ENCODE results near the gene BATF2. TPM values are rescaled to one million over a fixed set of nuclear protein-coding genes. Genes with fewer than 3 reads are reported as not detected.

Gene BATF2
- total and polyA plus RNA-seq, 9 of the 15 experiments (the other 6 are each of a cell fraction or from before 2014, with no cell fraction given), result 1.7 to 8.9 (median 6.4) TPM

GRCh38 chr11:65013888-65014725, 17.3 kb upstream of the BATF2 start, which contains the start of gene ARL2 (continued):
- no peak for TF ChIP-seq SFPQ (IDR thresholded peaks at IDR 0.05; ENCODE audit: low read depth, low read length)
- no peak for TF ChIP-seq HNRNPH1 (optimal IDR thresholded peaks at IDR 0.05; ENCODE audit: low read depth, low read length)
- peak in 1 of 2 experiments; percentile 43; a peak in 1 of 4 replicates for TF ChIP-seq TRIM24 (IDR thresholded peaks at IDR 0.05)
- TF ChIP-seq RFX5 (IDR thresholded peaks at IDR 0.05; ENCODE audit: low read depth, low read length), result no peak
- peak; percentile 31; the same call in 1 of the 2 replicates for TF ChIP-seq ZFP91 (CRISPR knock-in tag; IDR thresholded peaks at IDR 0.05)
- TF ChIP-seq ZC3H8 (IDR thresholded peaks at IDR 0.05), result no peak
- TF ChIP-seq KAT8 (IDR thresholded peaks at IDR 0.05; ENCODE audit: low read depth), result no peak
- no peak for TF ChIP-seq TRIM25 (IDR thresholded peaks at IDR 0.05; ENCODE audit: borderline replicate concordance)
- TF ChIP-seq VEZF1 (CRISPR knock-in tag; IDR thresholded peaks at IDR 0.05), result peak; percentile 69
- no peak for TF ChIP-seq AFF1 (IDR thresholded peaks at IDR 0.05; ENCODE audit: low read depth in 1 of 2, partially characterized antibody in 2 of 2)
- no peak for TF ChIP-seq MIER1 (IDR thresholded peaks at IDR 0.05; ENCODE audit: low read depth)
- peak; percentile 96 for TF ChIP-seq E2F5 (CRISPR knock-in tag; IDR thresholded peaks at IDR 0.05)
- peak; percentile 85 for TF ChIP-seq GABPB1 (CRISPR knock-in tag; IDR thresholded peaks at IDR 0.05)
- peak; percentile 78 for TF ChIP-seq CBFA2T2 (conservative IDR thresholded peaks at IDR 0.05)
